GM12873 (cell line): Measurements from ENCODE around the gene APLF.
A peak's percentile ranks its signal among the peaks of the same experiment; 100 is the strongest.

Experiments used
- TF ChIP-seq, protein P1 (sequence below): IDR thresholded peaks from 2 replicates; pipeline ENCODE4 v1.5.1; 2012; ENCODE audit warnings: low read depth, mild to moderate bottlenecking, moderate library complexity, low read length, control low read depth; ENCODE audit not compliant: insufficient read depth; ENCODE audit errors: missing control alignments

The APLF gene

GRCh38 chr2:68432696-68433658 is 34.4 kb upstream of the APLF start:
- TF ChIP-seq, protein P1, sequence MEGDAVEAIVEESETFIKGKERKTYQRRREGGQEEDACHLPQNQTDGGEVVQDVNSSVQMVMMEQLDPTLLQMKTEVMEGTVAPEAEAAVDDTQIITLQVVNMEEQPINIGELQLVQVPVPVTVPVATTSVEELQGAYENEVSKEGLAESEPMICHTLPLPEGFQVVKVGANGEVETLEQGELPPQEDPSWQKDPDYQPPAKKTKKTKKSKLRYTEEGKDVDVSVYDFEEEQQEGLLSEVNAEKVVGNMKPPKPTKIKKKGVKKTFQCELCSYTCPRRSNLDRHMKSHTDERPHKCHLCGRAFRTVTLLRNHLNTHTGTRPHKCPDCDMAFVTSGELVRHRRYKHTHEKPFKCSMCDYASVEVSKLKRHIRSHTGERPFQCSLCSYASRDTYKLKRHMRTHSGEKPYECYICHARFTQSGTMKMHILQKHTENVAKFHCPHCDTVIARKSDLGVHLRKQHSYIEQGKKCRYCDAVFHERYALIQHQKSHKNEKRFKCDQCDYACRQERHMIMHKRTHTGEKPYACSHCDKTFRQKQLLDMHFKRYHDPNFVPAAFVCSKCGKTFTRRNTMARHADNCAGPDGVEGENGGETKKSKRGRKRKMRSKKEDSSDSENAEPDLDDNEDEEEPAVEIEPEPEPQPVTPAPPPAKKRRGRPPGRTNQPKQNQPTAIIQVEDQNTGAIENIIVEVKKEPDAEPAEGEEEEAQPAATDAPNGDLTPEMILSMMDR, result no peak

- TF ChIP-seq, protein P1, result no peak
Measured at GRCh38 chr2:68434981-68435380, 32.4 kb upstream of the APLF start.

DNA sequence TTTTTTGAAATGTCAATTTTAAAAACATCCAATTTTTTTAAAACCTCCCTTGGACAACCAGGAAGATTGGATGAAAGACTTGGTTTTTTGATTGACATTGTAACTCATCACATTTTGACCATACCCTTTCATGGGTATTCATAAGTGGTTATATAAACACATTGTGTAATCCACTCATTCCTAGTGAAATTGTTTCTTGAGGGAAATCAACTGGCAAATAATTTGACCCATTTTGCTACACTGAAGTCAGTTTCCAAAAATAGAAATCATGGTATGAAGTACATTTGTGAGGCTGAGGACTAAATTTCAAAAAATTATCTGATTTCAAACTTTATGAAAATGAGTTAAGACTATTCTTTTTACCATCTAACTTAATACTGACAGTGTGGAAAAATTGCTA is 31.8 kb upstream of the APLF start:
- TF ChIP-seq, protein P1, result no peak

- TF ChIP-seq, protein P1, result no peak
Measured at GRCh38 chr2:68436270-68436669, 31.1 kb upstream of the APLF start.

DNA sequence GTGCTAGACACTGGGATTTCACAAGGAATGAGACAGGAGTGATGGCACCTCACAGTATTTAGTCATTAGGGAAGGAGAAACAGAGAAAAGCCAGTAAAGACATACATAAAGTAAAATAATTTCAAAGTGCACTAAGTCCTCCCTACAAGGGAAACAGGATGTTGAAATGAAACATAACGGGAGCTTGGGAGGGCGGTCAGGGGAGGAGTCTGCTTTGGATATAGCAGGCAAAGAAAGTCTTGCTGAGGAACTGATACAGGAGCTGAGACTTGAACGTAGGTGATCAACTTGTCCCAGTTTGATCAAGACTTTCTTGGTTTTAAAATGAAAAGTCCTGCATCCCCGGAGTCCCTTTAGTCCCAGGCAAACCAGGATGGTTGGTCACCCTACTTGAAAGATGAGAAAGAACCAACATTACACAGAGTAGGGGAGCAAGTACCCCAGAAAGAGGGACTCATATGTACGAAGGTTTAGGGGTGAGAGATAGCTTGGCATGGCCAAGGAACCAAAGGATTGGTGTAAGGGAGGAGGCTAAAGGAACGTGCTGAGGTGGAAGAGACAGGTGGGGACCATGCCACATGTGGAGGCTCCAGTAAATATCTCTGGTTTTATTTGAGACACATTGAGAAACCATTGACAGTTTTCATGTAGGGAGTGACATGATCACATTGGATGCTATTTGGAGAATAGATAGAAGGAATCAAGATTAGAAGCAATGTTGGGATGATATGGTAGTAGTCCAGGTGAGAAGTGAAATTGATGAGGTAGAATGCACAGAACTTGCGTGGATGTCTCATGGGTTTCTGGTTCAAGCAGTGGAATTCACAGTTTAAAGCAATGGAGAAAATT is 28.7 kb upstream of the APLF start:
- TF ChIP-seq, protein P1, result no peak

DNA sequence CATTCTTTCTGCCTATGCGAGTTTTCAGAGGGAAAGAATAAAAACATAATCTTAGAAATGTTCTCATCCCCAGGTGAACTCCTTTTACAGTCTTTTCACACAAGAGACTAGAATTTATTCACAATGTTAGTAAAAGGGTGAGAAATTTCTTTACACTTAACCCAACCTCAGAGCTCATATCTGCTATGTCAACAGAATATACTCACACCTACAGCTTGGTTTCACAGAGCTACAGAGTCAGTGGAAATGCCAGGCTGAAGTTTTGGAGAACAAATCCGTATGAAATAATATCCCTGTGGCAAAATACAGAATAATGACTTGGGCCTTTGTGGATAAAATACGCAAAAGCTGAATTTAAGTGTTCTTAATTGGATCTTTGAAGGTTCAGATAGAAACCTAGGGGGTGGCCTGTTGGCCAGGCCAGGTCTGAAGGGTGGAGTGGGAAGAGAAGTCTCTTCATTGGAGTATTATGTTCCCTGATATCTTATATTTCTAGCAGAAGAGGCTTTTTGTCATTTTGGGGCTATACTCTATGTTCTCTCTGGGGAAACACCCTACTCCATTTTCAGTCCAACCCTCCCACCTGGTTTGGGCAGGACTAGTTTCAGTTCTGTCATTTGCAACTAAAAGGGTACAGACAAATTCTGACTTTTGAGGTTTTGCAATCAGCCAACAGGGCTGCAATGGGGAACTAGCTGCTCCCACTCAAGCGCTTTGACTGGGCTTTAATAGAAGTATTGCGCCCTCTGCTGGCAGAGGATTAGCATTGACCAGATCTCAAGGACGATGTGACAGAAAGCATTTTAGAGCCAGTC is 26.0 kb upstream of the APLF start:
- TF ChIP-seq, protein P1, result peak; percentile 86
